Naive thymus-derived CD8-positive, alpha-beta T cell (primary cell): Measurements from ENCODE around the gene APCDD1L. TPM values are rescaled to one million over a fixed set of nuclear protein-coding genes. Genes with fewer than 3 reads are reported as not detected.

ENCODE experiments used
- ATAC-seq, 2 donors: fragments of 150-1000 bp; cut with Tn5 transposase in 1 of 2; sonication (Bioruptor Pico), chemical (Tn5 transposase) in 1 of 2; 1 replicate in 1 of 2; 2 replicates in 1 of 2; pipeline ENCODE4 v1.10.0; 2021; ENCODE audit warnings: mild to moderate bottlenecking in 2 of 2, moderate library complexity in 2 of 2
- POLR2A ChIA-PET: fragments of 350-600 bp; sonication (Branson Sonifier 250); formaldehyde crosslinking; loops from one replicate; lab custom pipeline; 2021; ENCODE audit warnings: antibody characterized with exemption; lab: Charles Lee
- DNase-seq, 10 donors: peaks; one replicate each; pipeline versions ENCODE4 v3.0.0 to v3.0.0-alpha.2; 2020 to 2022
- H3K27ac Mint-ChIP-seq, 10 donors: one replicate each; pipeline ENCODE4 v1.8.0; 2020 to 2022; ENCODE audit warnings: mild to moderate bottlenecking in 10 of 10, mixed read lengths in 10 of 10, moderate library complexity in 4 of 10, inconsistent platforms in 1 of 10
- H3K27me3 Mint-ChIP-seq, 5 donors: one replicate each; pipeline ENCODE4 v1.8.0; 2021 to 2022; ENCODE audit warnings: mixed read lengths in 5 of 5
- H3K36me3 Mint-ChIP-seq, 3 donors: one replicate each; pipeline ENCODE4 v1.8.0; 2020 to 2022; ENCODE audit warnings: mixed read lengths in 3 of 3, mild to moderate bottlenecking in 2 of 3, inconsistent platforms in 1 of 3
- H3K4me1 Mint-ChIP-seq, 4 donors: one replicate each; pipeline ENCODE4 v1.8.0; 2021 to 2022; ENCODE audit warnings: mixed read lengths in 4 of 4
- H3K4me3 Mint-ChIP-seq, 10 donors: one replicate each; pipeline ENCODE4 v1.8.0; 2020 to 2022; ENCODE audit warnings: mild to moderate bottlenecking in 10 of 10, mixed read lengths in 10 of 10, moderate library complexity in 6 of 10, inconsistent platforms in 1 of 10
- H3K9me3 Mint-ChIP-seq, 9 donors: one replicate each; pipeline ENCODE4 v1.8.0; 2020 to 2022; ENCODE audit warnings: mixed read lengths in 9 of 9, mild to moderate bottlenecking in 3 of 9, inconsistent platforms in 1 of 9, moderate library complexity in 1 of 9
- polyA plus RNA-seq, 3 donors: library from polyadenylated mRNA; unstranded; fragments of 300-500 nt; fragmentation: Illumina TruSeq; gene quantifications; one replicate each; pipeline ENCODE4 v1.2.3, GENCODE V29; 2021
- total RNA-seq, 8 experiments: library from RNA in 2 of 8; stranded (reverse) in 2 of 8; gene quantifications; one replicate each; pipeline ENCODE4 v1.2.3 and lab custom pipeline; 2021 to 2026

APCDD1L gene
- total and polyA plus RNA-seq, 5 experiments from 2014 or later: 0.48 TPM; not detected in 4

GRCh38 chr20:58461104-58461503, 54.1 kb downstream of the APCDD1L start:
- Mint-ChIP-seq H3K27ac (no peak overlapping the region), H3K4me1 (peaks cover 0 to 11% (median 2%) of the 10 kb centered on the region in 4 donors), H3K9me3 (no peaks in the 10 kb centered on the region), H3K4me3 (no peak overlapping the region), H3K36me3 (peaks cover 0 to 12% (median 5%) of the 10 kb centered on the region in 3 donors), H3K27me3 (peaks cover 0 to 2% (median 0%) of the 10 kb centered on the region in 5 donors)
- ATAC-seq: no peak
- POLR2A ChIA-PET: no interaction called here
- DNase-seq: no peak

GRCh38 chr20:58459058-58459750, 56.0 kb downstream of the APCDD1L start:
- ATAC-seq (no peak), DNase-seq (no peak)
- POLR2A ChIA-PET: no interaction called here

GRCh38 chr20:58458342-58459057, 56.7 kb downstream of the APCDD1L start:
- POLR2A ChIA-PET: no interaction called here
- ATAC-seq (no peak), DNase-seq (no peak)
- Mint-ChIP-seq H3K9me3 (peaks cover 2 to 17% (median 12%) of the 10 kb centered on the region in 9 donors), H3K4me1 (peaks cover 0 to 11% (median 3%) of the 10 kb centered on the region in 4 donors), H3K4me3 (no peak overlapping the region), H3K36me3 (peaks cover 16 to 19% (median 17%) of the 10 kb centered on the region in 3 donors), H3K27me3 (no peaks in the 10 kb centered on the region), H3K27ac (peak overlapping the region in 2 of 10 donors; percentile 5 to 36)

More at GRCh38 chr20:58459058-58459750, 56.0 kb downstream of the APCDD1L start:
- Mint-ChIP-seq H3K36me3 (peaks cover 12 to 17% (median 13%) of the 10 kb centered on the region in 3 donors), H3K4me1 (peaks cover 0 to 11% (median 2%) of the 10 kb centered on the region in 4 donors), H3K9me3 (peaks cover 0 to 12% (median 9%) of the 10 kb centered on the region in 9 donors), H3K27me3 (no peaks in the 10 kb centered on the region), H3K4me3 (no peak overlapping the region), H3K27ac (peak overlapping the region in 1 of 10 donors; percentile 25)

- Mint-ChIP-seq H3K27me3 (no peaks in the 10 kb centered on the region), H3K4me3 (no peak overlapping the region), H3K4me1 (peaks cover 0 to 16% (median 8%) of the 10 kb centered on the region in 4 donors), H3K9me3 (peaks cover 2 to 17% (median 12%) of the 10 kb centered on the region in 9 donors), H3K36me3 (peaks cover 13 to 17% (median 16%) of the 10 kb centered on the region in 3 donors), H3K27ac (peak overlapping the region in 2 of 10 donors; percentile 3)
- ATAC-seq (no peak), DNase-seq (no peak)
- POLR2A ChIA-PET: no interaction called here
Observed at GRCh38 chr20:58457083-58457695, 58.0 kb downstream of the APCDD1L start.

- POLR2A ChIA-PET: no interaction called here
- ATAC-seq: no peak
- H3K27me3 Mint-ChIP-seq: no peaks in the 10 kb centered on the region
- no peak for DNase-seq
- peaks cover 16 to 33% (median 20%) of the 10 kb centered on the region in 3 donors for H3K36me3 Mint-ChIP-seq
- peak overlapping the region in 1 of 10 donors; percentile 25 for H3K27ac Mint-ChIP-seq
- peaks cover 2 to 17% (median 12%) of the 10 kb centered on the region in 9 donors for H3K9me3 Mint-ChIP-seq
- H3K4me3 Mint-ChIP-seq: no peak overlapping the region
- H3K4me1 Mint-ChIP-seq: peaks cover 0 to 16% (median 7%) of the 10 kb centered on the region in 4 donors
Observed at GRCh38 chr20:58454460-58454859, 60.7 kb downstream of the APCDD1L start.

- ATAC-seq: no peak
- POLR2A ChIA-PET: interaction anchor here (0.7 kb wide), 1 partner anchor 732 kb away, joined by 3 read pairs; no protein-coding TSS in a partner anchor
- Mint-ChIP-seq H3K4me3 (no peak overlapping the region), H3K4me1 (peaks cover 0 to 9% (median 6%) of the 10 kb centered on the region in 4 donors), H3K27ac (peak overlapping the region in 3 of 10 donors; percentile 11 to 73 (median 46)), H3K27me3 (no peaks in the 10 kb centered on the region), H3K9me3 (peaks cover 2 to 17% (median 12%) of the 10 kb centered on the region in 9 donors), H3K36me3 (peaks cover 16 to 44% (median 20%) of the 10 kb centered on the region in 3 donors)
- no peak for DNase-seq
Observed at GRCh38 chr20:58453391-58453790, 61.8 kb downstream of the APCDD1L start.

- Mint-ChIP-seq H3K27ac (peak overlapping the region in 3 of 10 donors; percentile 11 to 40 (median 28)), H3K36me3 (peaks cover 16 to 43% (median 20%) of the 10 kb centered on the region in 3 donors)
Observed at GRCh38 chr20:58452667-58453255, 62.4 kb downstream of the APCDD1L start.

GRCh38 chr20:58450254-58450653, 64.9 kb downstream of the APCDD1L start:
- peaks cover 12 to 52% (median 18%) of the 10 kb centered on the region in 3 donors for H3K36me3 Mint-ChIP-seq
- POLR2A ChIA-PET: no interaction called here

More at GRCh38 chr20:58452667-58453255, 62.4 kb downstream of the APCDD1L start:
- no peak for DNase-seq
- Mint-ChIP-seq H3K27me3 (no peaks in the 10 kb centered on the region), H3K4me1 (peaks cover 0 to 9% (median 5%) of the 10 kb centered on the region in 4 donors), H3K4me3 (no peak overlapping the region), H3K9me3 (peaks cover 2 to 17% (median 12%) of the 10 kb centered on the region in 9 donors)
- POLR2A ChIA-PET: no interaction called here
- no peak for ATAC-seq

GRCh38 chr20:58449681-58450221, 65.4 kb downstream of the APCDD1L start:
- H3K27me3 Mint-ChIP-seq: no peaks in the 10 kb centered on the region
- POLR2A ChIA-PET: no interaction called here
- H3K4me3 Mint-ChIP-seq: no peak overlapping the region
- peaks cover 0 to 11% (median 7%) of the 10 kb centered on the region in 4 donors for H3K4me1 Mint-ChIP-seq
- H3K9me3 Mint-ChIP-seq: peaks cover 0 to 10% (median 6%) of the 10 kb centered on the region in 9 donors
- peaks cover 10 to 56% (median 17%) of the 10 kb centered on the region in 3 donors for H3K36me3 Mint-ChIP-seq
- peak overlapping the region in 2 of 10 donors; percentile 75 to 84 for H3K27ac Mint-ChIP-seq
- ATAC-seq (no peak), DNase-seq (no peak)

More at GRCh38 chr20:58450254-58450653, 64.9 kb downstream of the APCDD1L start:
- H3K9me3 Mint-ChIP-seq: peaks cover 0 to 15% (median 9%) of the 10 kb centered on the region in 9 donors
- no peak overlapping the region for H3K27ac Mint-ChIP-seq
- no peak overlapping the region for H3K4me3 Mint-ChIP-seq
- ATAC-seq: no peak
- DNase-seq: no peak
- H3K4me1 Mint-ChIP-seq: peaks cover 0 to 11% (median 7%) of the 10 kb centered on the region in 4 donors
- H3K27me3 Mint-ChIP-seq: no peaks in the 10 kb centered on the region

GRCh38 chr20:58448958-58449357, 66.2 kb downstream of the APCDD1L start:
- Mint-ChIP-seq H3K9me3 (peaks cover 0 to 3% (median 1%) of the 10 kb centered on the region in 9 donors), H3K36me3 (peaks cover 2 to 62% (median 14%) of the 10 kb centered on the region in 3 donors), H3K4me3 (no peak overlapping the region), H3K4me1 (peaks cover 0 to 11% (median 7%) of the 10 kb centered on the region in 4 donors), H3K27me3 (no peaks in the 10 kb centered on the region), H3K27ac (peak overlapping the region in 1 of 10 donors; percentile 75)
- POLR2A ChIA-PET: no interaction called here
- ATAC-seq (no peak), DNase-seq (no peak)

- Mint-ChIP-seq H3K9me3 (peaks cover 0 to 1% (median 0%) of the 10 kb centered on the region in 9 donors), H3K36me3 (peaks cover 0 to 73% (median 15%) of the 10 kb centered on the region in 3 donors), H3K4me3 (no peak overlapping the region), H3K27me3 (no peaks in the 10 kb centered on the region), H3K4me1 (peaks cover 0 to 11% (median 7%) of the 10 kb centered on the region in 4 donors), H3K27ac (peak overlapping the region in 6 of 10 donors; percentile 8 to 58 (median 34))
- POLR2A ChIA-PET: no interaction called here
- DNase-seq (peak; percentile 24 to 73 (median 48)), ATAC-seq (peak; percentile 70 to 79)
Observed at GRCh38 chr20:58447511-58448391, 67.4 kb downstream of the APCDD1L start.
